Femur (tissue), 1 donor: ENCODE data around the gene POLR2H.

Experiments
- DNase-seq: peaks from one replicate; pipeline ENCODE4 v3.0.0-alpha.2; 2017

The POLR2H gene

DNA sequence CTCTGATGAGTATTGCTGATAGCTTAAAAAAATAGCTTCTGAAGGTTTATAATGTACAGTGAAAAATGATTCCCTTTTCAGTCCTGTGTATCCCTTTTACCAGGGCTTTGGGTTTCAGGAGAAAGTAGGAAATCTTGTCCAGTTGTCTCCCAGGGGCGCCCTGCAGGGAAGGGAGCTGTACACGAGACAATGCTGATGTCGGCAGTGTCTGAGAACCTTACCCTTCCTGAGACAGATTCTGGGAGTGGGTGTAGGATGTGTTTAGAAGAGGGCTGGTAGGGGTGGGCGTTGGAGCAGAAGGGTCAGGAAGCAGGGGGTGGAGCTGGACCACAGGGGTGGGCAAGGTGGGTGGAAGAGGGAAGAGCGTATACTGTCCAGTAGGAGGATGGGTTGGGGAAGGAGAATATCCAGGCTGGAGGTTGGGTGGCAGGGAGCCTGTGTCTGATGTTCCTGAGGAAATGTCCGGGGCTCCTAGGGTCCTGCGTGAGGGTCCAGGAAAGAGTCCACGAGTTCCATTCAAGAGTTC lies 10.8 kb downstream of the POLR2H start:
- peak; percentile 20 for DNase-seq

DNA sequence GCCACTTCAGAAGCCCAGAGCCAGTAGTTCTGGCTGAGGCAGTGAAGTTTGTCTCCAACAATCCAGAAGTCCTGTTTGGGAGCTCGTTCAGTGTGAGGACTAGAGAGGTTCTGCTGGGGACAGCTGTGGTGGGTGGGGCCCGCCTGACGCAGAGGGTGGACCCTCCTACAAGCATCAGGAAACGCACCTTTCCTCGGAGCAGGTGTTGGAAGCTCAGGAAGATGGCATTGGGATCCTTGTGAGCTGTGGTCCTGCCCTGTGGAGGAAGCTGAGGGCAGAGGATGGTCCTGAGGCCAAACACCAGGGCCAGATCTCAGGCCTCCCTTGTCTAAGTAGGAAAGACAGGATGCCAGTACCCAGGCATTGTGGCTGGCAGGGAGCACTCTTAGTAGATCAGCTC lies 11.4 kb downstream of the POLR2H start:
- DNase-seq: peak; percentile 17

DNA sequence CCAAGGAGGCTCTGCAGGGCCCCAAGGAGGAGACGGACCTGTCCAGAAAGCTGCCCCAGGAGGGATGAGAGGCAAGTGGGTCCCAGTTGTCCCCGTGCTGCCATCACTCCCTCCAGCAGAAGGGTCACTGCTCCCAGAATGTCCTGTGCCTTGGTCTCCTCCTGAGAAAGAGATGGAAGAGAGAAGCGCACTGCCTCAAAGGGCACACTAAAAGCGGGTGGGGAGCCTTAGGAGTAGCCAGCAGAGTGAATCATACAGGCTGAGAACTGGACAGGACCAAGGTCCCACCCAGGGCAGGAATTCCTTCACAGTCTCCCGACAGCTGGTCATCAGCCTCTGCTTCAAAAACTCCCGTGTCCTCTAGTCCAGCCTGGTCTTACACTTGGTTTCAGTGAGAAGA lies 11.9 kb downstream of the POLR2H start:
- peak; percentile 22 for DNase-seq

DNA sequence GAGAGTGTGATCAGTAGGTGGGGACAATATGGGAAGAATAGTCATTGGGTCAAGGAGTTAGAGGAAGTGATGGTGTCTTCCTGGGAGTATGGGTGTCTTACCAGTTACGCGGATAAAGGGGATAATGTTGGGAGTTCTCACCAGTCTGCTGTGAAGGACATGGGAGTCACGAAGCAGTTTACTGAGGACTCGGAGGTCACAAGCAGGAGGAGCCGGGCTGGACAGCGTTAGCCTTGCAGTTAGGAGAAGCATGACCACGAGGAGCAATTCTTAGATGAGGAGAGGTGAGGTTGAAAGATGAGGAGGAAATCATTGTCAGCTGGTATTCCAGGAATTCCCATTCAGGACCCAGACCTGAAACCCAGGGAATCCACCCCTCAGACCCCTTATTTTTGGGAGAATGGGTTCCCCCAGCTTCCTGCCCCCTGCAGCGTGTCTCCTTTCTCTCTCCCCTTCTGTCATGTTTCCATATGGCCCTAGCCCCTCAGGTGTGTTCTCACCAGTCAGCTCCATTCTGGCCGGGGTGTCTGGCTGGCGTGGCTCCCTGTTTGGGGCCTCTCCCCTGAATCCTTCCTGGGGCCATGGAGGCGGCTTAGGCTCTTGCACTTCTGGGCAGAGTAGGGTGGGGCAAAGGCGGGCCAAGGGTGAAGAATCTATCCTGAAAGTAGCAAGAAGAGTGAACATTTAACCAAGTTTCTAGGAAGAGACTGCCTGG lies 14.4 kb downstream of the POLR2H start:
- peak; percentile 12 for DNase-seq

DNA sequence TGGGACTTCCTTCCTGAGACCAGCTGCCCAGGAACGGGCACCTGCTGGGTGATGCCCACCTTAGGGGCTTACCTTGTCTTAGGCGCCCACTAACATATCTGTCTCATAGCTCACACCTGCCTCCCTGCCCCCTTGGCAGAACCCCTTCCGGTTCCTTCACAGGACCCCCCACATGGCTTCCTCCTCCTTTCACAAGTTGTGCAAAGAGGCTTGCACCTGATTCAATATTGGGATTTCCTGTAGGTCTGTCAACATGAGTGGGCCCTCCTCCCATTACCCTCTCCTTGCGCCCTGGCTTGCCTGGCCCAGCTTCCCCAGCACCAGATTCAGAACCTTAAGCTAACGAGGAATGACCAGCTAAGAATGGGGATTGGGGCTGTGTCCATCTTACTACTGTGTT lies 15.9 kb downstream of the POLR2H start:
- DNase-seq: peak; percentile 9

DNA sequence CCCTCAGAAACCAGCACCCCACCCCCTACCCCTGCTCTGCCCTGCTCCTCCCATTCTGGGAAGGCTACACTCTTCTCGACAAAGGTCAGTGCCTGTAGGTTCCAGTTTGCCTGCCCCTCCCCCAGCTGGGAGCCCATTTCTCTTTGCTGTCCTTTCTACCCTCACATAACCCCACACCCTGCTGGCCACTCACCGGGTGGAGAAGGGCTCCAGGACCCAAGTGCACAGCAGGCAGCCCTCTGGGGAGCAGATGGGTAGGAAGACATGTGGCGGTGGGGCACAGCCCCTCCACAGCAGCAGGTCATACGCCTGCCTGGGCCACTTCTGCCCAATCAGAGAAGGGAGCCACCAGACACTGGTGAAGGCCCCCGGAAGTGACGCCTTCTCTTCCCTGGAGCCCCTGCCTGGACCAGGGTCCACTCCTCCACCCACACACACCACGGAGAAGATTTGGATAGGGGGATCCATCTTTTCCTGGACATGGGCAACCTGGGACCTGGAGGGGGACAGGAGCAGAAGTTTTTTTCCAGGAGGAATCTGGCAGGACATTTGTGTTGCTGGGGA lies 16.5 kb downstream of the POLR2H start, which contains the start of gene THPO:
THPO (minus strand) TSS at position 326 of the 564 bp plus-strand sequence. CDS start 1,948 bp downstream, outside the sequence.
- peak; percentile 44 for DNase-seq

DNA sequence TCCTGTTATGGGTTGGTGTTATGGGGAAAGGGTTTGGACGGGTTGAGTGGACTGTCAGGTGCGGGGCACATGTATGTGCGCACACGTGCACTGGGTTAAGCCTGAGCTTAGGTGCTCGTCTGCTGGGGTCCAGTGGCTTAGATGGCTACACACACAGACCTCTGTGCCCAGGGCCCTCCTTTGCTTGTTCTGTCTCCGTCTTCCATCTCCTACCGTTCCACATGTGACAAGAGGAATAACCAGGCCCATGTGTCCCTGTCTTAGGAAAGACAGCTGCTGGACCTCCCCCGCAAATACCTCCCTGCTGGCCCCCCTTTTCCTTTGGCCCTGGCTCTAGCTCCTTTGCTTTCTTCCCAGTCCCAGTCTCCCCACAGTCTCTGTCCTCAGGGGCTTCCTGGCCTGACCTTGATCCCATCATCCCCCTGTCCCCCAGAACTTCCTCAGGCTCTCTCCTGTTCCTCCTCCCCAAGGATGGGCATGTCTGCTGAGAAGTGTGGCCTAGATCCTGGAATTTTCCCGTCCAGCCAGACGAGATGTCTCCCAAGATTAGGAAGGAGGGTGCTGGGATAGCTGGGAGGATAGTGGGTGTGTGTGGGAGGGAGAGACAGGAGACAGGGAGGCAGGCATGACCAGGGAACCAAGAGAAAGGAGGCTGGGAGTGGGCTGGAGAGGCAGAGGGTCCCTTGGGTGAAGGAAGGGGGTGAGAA lies 17.3 kb downstream of the POLR2H start:
- DNase-seq: peak; percentile 45

DNA sequence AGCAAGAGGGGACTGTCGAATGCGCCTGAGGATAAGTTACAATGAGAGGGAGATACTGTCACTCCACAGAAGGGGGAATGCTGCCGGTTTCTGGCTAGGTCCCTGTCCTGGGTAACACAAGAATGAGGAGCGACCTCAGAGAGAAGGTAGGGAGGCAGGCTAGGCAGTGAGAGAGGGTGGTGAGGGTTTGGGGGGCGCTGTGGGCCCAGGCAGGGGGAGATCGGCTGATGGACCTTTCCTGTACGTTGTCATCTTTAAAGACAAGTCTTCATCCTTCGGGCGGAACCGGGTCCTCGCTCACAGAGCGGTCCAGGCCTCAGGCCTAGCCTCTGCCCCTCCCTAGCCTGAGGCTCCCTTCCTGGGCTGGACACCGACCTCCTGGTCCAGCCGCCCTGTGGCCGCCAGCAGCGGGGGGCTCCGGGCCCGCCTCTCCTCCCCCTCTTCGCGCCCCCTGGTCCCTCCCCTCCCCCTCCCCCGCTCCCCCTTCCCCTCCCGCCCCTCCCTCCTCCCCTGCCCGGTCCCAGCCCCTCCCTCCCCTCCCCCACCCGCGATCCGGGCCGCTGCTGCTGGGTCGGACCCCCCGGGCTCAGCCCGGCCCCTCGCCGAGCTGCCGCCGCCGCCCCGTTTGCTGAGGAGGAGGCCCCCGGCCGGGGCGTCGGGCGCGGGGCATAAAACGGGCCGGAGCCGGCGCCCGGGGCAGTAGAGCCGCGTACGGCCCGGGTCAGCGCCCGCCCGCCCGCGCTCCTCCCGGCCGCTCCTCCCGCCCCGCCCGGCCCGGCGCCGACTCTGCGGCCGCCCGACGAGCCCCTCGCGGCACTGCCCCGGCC lies 18.1 kb downstream of the POLR2H start, which contains the start of gene CHRD:
CHRD (plus strand) TSS at position 697 of the 827 bp plus-strand sequence. CDS start 265 bp downstream, outside the sequence.
- DNase-seq: peak; percentile 66

DNA sequence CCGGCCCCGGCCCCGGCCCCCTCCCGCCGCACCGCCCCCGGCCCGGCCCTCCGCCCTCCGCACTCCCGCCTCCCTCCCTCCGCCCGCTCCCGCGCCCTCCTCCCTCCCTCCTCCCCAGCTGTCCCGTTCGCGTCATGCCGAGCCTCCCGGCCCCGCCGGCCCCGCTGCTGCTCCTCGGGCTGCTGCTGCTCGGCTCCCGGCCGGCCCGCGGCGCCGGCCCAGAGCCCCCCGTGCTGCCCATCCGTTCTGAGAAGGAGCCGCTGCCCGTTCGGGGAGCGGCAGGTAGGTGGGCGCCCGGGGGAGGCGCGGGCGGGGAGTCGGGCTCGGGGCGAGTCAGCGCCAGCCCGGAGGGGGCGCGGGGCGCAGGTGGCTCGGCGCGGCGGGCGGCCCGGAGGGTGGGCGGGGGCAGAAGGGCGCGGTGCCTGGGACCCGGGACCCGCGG lies 18.7 kb downstream of the POLR2H start:
- peak; percentile 89 for DNase-seq

DNA sequence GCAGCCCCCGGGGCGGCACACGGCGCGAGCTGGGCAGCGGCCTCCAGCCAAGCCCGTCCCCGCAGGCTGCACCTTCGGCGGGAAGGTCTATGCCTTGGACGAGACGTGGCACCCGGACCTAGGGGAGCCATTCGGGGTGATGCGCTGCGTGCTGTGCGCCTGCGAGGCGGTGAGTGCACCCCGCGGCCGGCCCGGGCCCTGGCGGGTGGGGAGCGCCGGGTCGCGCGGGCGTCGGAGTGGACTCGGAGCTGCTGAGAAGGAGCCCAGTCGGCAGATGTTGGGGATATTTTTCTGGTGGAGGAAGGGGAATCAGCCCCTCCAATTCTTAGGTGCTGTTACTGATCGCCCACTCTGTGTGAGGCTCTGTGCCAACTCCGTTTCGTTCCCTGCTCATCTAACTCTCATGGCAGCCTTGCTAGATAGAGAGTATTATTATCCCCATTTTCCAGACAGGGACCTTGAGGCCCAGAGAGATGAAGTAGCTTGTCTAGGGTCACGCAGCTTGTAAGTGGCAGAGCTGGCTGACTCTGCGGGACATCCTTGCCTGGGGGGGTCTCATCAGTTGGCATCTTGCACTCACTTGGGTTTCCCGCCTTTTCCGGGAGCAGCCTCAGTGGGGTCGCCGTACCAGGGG lies 19.2 kb downstream of the POLR2H start:
- peak; percentile 36 for DNase-seq

DNA sequence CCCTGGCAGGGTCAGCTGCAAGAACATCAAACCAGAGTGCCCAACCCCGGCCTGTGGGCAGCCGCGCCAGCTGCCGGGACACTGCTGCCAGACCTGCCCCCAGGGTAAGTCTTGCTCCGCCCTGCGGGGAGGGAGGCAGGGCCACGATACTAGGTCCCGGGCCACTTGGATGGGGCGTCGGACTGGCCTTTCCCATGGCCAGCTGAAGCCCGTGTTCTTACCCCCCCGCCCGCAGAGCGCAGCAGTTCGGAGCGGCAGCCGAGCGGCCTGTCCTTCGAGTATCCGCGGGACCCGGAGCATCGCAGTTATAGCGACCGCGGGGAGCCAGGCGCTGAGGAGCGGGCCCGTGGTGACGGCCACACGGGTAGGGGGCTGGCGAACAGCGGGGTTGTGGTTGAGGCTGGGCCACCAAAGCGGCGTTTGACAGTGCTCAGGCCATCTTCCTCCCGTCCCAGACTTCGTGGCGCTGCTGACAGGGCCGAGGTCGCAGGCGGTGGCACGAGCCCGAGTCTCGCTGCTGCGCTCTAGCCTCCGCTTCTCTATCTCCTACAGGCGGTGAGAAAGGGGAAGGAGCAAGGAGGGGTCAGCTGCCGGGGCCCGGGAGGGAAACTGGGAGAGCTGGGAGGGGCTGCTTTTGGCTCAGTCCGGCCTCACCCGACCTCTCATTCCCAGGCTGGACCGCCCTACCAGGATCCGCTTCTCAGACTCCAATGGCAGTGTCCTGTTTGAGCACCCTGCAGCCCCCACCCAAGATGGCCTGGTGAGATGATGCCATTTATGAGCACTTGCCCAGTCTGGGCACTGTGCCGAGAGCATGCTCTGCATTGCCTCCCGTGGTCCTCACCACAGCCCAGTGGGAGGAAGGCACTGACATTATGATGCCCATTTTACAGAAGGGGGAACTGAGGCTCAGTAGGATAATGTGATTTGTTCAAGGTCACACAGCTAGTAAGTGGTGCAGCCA lies 20.0 kb downstream of the POLR2H start:
- peak; percentile 48 for DNase-seq

DNA sequence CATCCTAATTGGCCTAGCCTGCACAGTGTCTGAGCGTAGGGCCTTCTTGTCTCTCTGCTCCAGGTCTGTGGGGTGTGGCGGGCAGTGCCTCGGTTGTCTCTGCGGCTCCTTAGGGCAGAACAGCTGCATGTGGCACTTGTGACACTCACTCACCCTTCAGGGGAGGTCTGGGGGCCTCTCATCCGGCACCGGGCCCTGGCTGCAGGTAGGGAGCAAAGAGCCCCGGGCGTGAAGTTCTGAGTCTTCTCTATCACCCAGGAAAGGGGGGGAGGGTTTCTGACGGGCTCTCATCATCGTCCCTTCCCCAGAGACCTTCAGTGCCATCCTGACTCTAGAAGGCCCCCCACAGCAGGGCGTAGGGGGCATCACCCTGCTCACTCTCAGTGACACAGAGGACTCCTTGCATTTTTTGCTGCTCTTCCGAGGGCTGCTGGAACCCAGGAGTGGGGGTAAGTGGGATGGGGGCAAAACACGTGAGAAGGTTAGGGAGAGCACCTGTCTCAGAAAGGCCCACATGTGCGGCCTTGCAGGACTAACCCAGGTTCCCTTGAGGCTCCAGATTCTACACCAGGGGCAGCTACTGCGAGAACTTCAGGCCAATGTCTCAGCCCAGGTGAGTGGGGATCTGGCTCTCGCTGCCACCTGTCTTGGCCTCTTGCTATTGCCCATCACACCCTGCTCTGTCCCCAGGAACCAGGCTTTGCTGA lies 21.0 kb downstream of the POLR2H start:
- DNase-seq: no peak

DNA sequence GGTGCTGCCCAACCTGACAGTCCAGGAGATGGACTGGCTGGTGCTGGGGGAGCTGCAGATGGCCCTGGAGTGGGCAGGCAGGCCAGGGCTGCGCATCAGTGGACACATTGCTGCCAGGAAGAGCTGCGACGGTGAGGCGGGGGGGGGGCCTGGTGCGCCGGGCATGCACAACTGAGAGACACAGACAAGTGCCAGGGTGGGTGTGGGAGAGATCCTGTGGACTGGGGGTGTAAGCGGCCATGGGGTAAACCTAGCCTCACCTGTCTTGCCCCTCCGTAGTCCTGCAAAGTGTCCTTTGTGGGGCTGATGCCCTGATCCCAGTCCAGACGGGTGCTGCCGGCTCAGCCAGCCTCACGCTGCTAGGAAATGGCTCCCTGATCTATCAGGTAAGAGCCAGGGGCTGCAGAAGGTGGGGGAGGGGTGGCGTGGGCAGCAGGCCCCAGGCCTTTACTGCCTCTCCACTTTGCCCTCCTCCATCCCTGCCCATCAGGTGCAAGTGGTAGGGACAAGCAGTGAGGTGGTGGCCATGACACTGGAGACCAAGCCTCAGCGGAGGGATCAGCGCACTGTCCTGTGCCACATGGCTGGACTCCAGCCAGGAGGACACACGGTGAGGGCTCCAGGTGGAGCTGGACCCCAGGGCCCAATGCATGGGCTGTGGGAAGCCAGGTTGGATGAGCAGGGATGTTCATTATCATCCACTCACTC lies 21.7 kb downstream of the POLR2H start:
- DNase-seq: no peak

DNA sequence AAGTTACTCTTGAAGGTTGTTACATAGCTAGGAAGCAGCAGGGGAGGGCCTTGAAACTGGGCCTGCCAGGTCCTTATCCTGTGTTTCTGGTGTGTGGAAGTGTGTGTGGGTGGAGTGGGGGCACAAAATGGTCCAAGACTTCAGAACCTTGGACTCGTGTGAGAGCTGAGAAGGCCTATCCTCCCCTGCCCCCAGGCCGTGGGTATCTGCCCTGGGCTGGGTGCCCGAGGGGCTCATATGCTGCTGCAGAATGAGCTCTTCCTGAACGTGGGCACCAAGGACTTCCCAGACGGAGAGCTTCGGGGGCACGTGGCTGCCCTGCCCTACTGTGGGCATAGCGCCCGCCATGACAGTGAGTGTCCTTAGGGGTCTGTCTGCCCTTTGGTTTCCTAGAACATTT lies 22.8 kb downstream of the POLR2H start:
- no peak for DNase-seq

DNA sequence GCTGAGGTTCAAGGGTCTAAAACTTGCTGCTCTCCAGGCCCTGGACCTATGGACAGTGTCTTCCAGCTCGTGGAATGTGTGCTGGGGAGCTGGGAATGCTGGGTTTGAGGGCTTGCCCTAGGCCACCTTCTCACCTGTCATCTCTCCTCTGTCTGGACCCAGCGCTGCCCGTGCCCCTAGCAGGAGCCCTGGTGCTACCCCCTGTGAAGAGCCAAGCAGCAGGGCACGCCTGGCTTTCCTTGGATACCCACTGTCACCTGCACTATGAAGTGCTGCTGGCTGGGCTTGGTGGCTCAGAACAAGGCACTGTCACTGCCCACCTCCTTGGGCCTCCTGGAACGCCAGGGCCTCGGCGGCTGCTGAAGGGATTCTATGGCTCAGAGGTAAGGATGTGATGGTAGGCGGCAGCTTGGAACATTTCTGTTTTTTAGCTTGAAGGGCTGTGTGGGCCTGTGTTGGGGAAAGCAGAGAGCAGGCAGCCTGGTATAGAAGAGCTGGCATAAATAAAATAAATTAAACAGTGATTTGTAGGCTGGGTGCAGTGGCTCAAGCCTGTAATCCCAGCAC lies 23.4 kb downstream of the POLR2H start:
- DNase-seq: no peak

DNA sequence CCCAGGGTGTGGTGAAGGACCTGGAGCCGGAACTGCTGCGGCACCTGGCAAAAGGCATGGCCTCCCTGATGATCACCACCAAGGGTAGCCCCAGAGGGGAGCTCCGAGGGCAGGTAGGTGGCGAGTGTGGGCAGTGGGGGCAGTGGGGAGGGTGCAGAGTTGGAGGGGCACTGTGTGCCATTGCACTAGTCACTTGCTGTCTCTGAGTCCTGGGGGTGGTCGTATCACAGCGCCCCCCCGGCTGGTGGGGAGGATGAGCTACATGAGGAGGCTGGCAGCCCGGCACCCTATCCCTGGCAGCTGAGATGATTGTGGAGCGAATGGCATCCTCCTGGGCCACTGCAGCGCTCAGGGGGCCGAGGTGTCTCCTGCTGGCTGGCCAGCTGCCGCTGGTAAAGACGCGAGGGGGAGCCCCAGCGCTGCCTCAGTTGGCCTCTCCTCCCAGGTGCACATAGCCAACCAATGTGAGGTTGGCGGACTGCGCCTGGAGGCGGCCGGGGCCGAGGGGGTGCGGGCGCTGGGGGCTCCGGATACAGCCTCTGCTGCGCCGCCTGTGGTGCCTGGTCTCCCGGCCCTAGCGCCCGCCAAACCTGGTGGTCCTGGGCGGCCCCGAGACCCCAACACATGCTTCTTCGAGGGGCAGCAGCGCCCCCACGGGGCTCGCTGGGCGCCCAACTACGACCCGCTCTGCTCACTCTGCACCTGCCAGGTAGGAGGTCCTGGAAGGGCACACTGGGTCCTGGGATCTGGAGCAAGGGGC lies 24.7 kb downstream of the POLR2H start:
- no peak for DNase-seq

DNA sequence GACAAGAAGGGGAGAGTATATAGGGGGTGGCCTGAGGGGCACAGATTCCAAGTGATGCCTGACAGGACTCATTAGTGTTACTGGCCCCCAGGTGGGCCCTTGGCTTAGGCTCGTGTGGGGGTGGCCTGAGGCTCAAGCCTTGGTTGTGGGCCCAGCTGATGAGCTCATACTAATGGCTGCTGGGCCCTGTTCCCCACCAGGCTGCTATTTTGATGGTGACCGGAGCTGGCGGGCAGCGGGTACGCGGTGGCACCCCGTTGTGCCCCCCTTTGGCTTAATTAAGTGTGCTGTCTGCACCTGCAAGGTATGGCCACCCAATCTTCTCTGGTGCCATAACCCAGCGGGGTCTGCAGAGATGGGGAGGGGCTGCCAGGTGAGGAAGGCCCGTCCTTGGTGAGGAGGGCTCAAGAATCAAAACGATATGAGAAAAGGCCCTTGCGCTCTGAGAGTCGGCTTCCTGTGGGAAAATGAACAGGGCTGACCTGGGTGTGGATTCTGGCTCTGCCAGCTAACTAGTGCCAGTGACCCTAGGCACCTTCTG lies 25.7 kb downstream of the POLR2H start:
- DNase-seq: no peak
